K562 (cell line): ENCODE results near the gene CARM1. TPM values are rescaled to one million over a fixed set of nuclear protein-coding genes. Genes with fewer than 3 reads are reported as not detected.

Source experiments
- CC2D1A ChIP-seq: fragments of 450-650 bp; IDR thresholded peaks from 2 replicates; pipeline ENCODE4 v1.6.1; 2017; ENCODE audit warnings: mild to moderate bottlenecking
- DNMT1 ChIP-seq: fragments of 450-650 bp; IDR thresholded peaks from 2 replicates; pipeline ENCODE4 v1.6.1; 2016; ENCODE audit warnings: antibody characterized with exemption, mild to moderate bottlenecking
- EZH2 ChIP-seq: IDR thresholded peaks from 2 replicates; pipeline ENCODE4 v1.6.1; 2012; ENCODE audit warnings: low read depth, mild to moderate bottlenecking, inconsistent platforms, low read length, borderline replicate concordance
- GATAD2A ChIP-seq: fragments of 450-650 bp; IDR thresholded peaks from 2 replicates; pipeline ENCODE4 v1.6.1; 2017
- HIVEP1 ChIP-seq: fragments of 250-450 bp; sonication (Bioruptor Pico); IDR thresholded peaks from 2 replicates; pipeline ENCODE4 v1.4.0; 2020; ENCODE audit warnings: mild to moderate bottlenecking
- HLTF ChIP-seq: fragments of 450-650 bp; IDR thresholded peaks from 2 replicates; pipeline ENCODE4 v1.6.1; 2016
- KAT2B ChIP-seq: IDR thresholded peaks from one replicate; pipeline ENCODE4 v1.6.1; 2012; ENCODE audit warnings: low read depth, mild to moderate bottlenecking, control low read depth, inconsistent platforms, low read length, moderate library complexity
- MECOM ChIP-seq: fragments of 250-450 bp; sonication (Bioruptor Pico); IDR thresholded peaks from 2 replicates; pipeline ENCODE4 v1.8.0; 2022; ENCODE audit warnings: inconsistent platforms
- PHB ChIP-seq: fragments of 250-450 bp; sonication (Bioruptor Pico); IDR thresholded peaks from 2 replicates; pipeline ENCODE4 v1.5.0; 2021
- RBBP5 ChIP-seq: fragments of 200-600 bp; sonication (generic); IDR thresholded peaks from 2 replicates; pipeline ENCODE4 v1.6.1; 2012; ENCODE audit warnings: borderline replicate concordance, mild to moderate bottlenecking, low read length, control low read depth, inconsistent platforms; ENCODE audit not compliant: insufficient read depth, poor library complexity, severe bottlenecking
- ZNF696 ChIP-seq: fragments of 250-450 bp; sonication (Bioruptor Pico); conservative IDR thresholded peaks from 2 replicates; pipeline ENCODE4 v1.4.0; 2020; ENCODE audit warnings: mild to moderate bottlenecking, moderate library complexity
- polyA plus RNA-seq, 8 experiments: library from polyadenylated mRNA; depleted of rRNA in 4 of 8; stranded (reverse) in 5 of 8; unstranded in 3 of 8; fragments of >200 nt; fragmentation: Nextera tagmentation in 2 of 8; fragmentation: Illumina TruSeq in 1 of 8; extraction: Ambion mirVana in 2 of 8; extraction: Trizol in 1 of 8; gene quantifications; 2 replicates each; pipeline versions ENCODE4 v1.2.1 to v1.2.3, GENCODE V29; 2011 to 2014; ENCODE audit warnings: inconsistent platforms in 1 of 8, missing spikeins in 1 of 8
- total RNA-seq, 7 experiments: library from RNA; depleted of rRNA in 6 of 7; stranded (reverse); fragments of >200 nt in 6 of 7; fragmentation: Illumina TruSeq in 2 of 7; extraction: Trizol in 2 of 7; gene quantifications; 2 replicates each; pipeline versions ENCODE4 v1.2.1 to v1.2.3, GENCODE V29; 2011 to 2021; ENCODE audit warnings: low replicate concordance in 1 of 7
- TF ChIP-seq, protein P1 (sequence below): sonication (generic); formaldehyde crosslinking; IDR thresholded peaks from 2 replicates; pipeline ENCODE4 v1.8.0; 2022; ENCODE audit warnings: missing genetic modification reagents, mild to moderate bottlenecking, borderline replicate concordance
- TF ChIP-seq, protein P2 (sequence below): fragments of 450-650 bp; formaldehyde crosslinking; IDR thresholded peaks from 2 replicates; pipeline ENCODE4 v1.4.0; 2020; ENCODE audit warnings: mild to moderate bottlenecking, moderate library complexity
- TF ChIP-seq, protein P3 (sequence below): fragments of 450-650 bp; IDR thresholded peaks from 2 replicates; pipeline ENCODE4 v1.6.1; 2016; ENCODE audit warnings: borderline replicate concordance
- TF ChIP-seq, protein P4 (sequence below), 2 experiments: fragments of 450-650 bp in 1 of 2; sonication (generic) in 1 of 2; formaldehyde crosslinking in 1 of 2; IDR thresholded peaks in 1 of 2; conservative IDR thresholded peaks in 1 of 2; 2 replicates each; pipeline versions ENCODE4 v1.6.1 to v1.8.1; 2016 to 2023; ENCODE audit warnings: mild to moderate bottlenecking in 2 of 2, moderate library complexity in 2 of 2, inconsistent platforms in 1 of 2, missing genetic modification reagents in 1 of 2

Gene CARM1
- total and polyA plus RNA-seq, 9 of the 15 experiments (the other 6 are each of a cell fraction or from before 2014, with no cell fraction given), result 0.36 to 86.0 (median 29.7) TPM

DNA sequence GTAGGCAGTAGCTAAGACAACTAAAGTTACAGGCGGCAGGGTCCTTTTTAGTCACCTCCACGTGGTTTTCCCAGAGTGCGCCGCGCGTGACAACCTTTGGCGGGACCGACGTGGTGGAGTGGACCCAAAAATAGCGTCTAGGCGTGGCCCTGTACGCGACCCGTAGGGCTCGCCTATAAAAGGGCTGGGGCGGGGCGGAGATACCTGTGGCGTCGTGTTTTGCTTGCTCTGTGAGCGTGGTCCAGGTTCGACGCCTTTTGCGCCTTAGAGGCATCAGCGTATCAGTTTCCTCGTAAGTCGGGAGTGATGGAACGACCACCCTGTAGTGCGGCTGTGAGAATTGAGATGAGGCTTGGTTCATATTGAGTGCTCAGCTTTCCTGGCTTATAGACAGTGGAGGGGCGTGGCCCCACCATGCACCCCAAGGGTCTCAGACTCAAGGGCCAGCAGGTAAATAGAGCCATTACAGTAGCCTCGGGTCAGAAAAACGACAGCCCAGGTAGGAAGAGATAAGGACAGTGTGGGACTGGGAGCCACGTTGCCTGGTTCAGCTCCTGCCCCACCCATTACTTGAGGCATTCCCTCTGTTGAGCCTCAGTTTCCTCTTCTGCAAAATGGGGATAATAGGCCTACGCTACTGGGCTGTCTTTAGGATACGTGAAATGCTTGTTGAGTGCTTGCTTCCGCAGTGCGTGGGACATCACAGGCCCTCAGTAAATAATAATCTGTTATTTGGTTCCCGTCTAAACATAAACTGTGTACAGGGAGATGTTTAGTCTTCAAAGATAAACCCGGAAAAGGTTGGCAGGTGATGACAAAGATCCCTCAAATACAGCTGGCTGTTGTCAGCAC, 34.6 kb upstream of the CARM1 start (continued):
- TF ChIP-seq MECOM (CRISPR knock-in tag) (peak; percentile 86; the same call in 1 of the 2 replicates), HLTF (peak; percentile 77; the same call in 1 of the 2 replicates), GATAD2A (peak; percentile 67), PHB (CRISPR knock-in tag) (no peak), EZH2 (no peak), DNMT1 (no peak), CC2D1A (peak; percentile 77), KAT2B (no peak), ZNF696 (CRISPR knock-in tag) (no peak), RBBP5 (no peak), HIVEP1 (CRISPR knock-in tag) (peak; percentile 85)
- TF ChIP-seq, protein P1, sequence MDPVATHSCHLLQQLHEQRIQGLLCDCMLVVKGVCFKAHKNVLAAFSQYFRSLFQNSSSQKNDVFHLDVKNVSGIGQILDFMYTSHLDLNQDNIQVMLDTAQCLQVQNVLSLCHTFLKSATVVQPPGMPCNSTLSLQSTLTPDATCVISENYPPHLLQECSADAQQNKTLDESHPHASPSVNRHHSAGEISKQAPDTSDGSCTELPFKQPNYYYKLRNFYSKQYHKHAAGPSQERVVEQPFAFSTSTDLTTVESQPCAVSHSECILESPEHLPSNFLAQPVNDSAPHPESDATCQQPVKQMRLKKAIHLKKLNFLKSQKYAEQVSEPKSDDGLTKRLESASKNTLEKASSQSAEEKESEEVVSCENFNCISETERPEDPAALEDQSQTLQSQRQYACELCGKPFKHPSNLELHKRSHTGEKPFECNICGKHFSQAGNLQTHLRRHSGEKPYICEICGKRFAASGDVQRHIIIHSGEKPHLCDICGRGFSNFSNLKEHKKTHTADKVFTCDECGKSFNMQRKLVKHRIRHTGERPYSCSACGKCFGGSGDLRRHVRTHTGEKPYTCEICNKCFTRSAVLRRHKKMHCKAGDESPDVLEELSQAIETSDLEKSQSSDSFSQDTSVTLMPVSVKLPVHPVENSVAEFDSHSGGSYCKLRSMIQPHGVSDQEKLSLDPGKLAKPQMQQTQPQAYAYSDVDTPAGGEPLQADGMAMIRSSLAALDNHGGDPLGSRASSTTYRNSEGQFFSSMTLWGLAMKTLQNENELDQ, result peak; percentile 96; the same call in 1 of the 2 replicates
- TF ChIP-seq, protein P2, sequence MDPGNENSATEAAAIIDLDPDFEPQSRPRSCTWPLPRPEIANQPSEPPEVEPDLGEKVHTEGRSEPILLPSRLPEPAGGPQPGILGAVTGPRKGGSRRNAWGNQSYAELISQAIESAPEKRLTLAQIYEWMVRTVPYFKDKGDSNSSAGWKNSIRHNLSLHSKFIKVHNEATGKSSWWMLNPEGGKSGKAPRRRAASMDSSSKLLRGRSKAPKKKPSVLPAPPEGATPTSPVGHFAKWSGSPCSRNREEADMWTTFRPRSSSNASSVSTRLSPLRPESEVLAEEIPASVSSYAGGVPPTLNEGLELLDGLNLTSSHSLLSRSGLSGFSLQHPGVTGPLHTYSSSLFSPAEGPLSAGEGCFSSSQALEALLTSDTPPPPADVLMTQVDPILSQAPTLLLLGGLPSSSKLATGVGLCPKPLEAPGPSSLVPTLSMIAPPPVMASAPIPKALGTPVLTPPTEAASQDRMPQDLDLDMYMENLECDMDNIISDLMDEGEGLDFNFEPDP (CRISPR knock-in tag), result no peak
- TF ChIP-seq, protein P3, sequence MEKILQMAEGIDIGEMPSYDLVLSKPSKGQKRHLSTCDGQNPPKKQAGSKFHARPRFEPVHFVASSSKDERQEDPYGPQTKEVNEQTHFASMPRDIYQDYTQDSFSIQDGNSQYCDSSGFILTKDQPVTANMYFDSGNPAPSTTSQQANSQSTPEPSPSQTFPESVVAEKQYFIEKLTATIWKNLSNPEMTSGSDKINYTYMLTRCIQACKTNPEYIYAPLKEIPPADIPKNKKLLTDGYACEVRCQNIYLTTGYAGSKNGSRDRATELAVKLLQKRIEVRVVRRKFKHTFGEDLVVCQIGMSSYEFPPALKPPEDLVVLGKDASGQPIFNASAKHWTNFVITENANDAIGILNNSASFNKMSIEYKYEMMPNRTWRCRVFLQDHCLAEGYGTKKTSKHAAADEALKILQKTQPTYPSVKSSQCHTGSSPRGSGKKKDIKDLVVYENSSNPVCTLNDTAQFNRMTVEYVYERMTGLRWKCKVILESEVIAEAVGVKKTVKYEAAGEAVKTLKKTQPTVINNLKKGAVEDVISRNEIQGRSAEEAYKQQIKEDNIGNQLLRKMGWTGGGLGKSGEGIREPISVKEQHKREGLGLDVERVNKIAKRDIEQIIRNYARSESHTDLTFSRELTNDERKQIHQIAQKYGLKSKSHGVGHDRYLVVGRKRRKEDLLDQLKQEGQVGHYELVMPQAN, result peak; percentile 68; the same call in 1 of the 2 replicates
- TF ChIP-seq, protein P4, sequence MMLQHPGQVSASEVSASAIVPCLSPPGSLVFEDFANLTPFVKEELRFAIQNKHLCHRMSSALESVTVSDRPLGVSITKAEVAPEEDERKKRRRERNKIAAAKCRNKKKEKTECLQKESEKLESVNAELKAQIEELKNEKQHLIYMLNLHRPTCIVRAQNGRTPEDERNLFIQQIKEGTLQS (IDR thresholded peaks at IDR 0.05), result peak; percentile 72
- TF ChIP-seq, protein P4 (CRISPR knock-in tag; conservative IDR thresholded peaks at IDR 0.05), result peak; percentile 97
